GM19023 (cell line): ENCODE measurements around the gene NCAPH2.
A peak's percentile ranks its signal among the peaks of the same experiment; 100 is the strongest.
"Not testable (repeated sequence)": the region's sequence is repeated elsewhere in the genome, so short reads cannot be mapped to it uniquely, and the experiment has no call there.

Experiments used
- ATAC-seq: cut with Tn5 transposase; IDR thresholded peaks from one replicate; pipeline ENCODE4 v1.9.1; 2021; ENCODE audit warnings: mild to moderate bottlenecking, moderate library complexity; ENCODE audit not compliant: unreplicated experiment

Gene NCAPH2

GRCh38 chr22:50516891-50517290 lies 8.9 kb downstream of the NCAPH2 start:
- ATAC-seq, result no peak

- ATAC-seq, result no peak
Observed at GRCh38 chr22:50517495-50518260, 9.7 kb downstream of the NCAPH2 start.

- ATAC-seq, result no peak
Observed at GRCh38 chr22:50518606-50519005, 10.6 kb downstream of the NCAPH2 start.

GRCh38 chr22:50519151-50519550 lies 11.1 kb downstream of the NCAPH2 start:
- no peak for ATAC-seq

GRCh38 chr22:50520184-50520583 lies 12.2 kb downstream of the NCAPH2 start:
- not testable (repeated sequence) for ATAC-seq

- no peak for ATAC-seq
Observed at GRCh38 chr22:50520826-50521453, 12.9 kb downstream of the NCAPH2 start.

- ATAC-seq, result no peak
Observed at GRCh38 chr22:50521710-50522109, 13.7 kb downstream of the NCAPH2 start.

GRCh38 chr22:50522208-50522805 lies 14.3 kb downstream of the NCAPH2 start:
- no peak for ATAC-seq

GRCh38 chr22:50522806-50523438 lies 14.9 kb downstream of the NCAPH2 start:
- no peak for ATAC-seq

GRCh38 chr22:50523458-50523805 lies 15.4 kb downstream of the NCAPH2 start:
- ATAC-seq, result no peak

- no peak for ATAC-seq
Observed at GRCh38 chr22:50523806-50524675, 16.0 kb downstream of the NCAPH2 start.

- ATAC-seq, result no peak
Observed at GRCh38 chr22:50524676-50525103, 16.7 kb downstream of the NCAPH2 start.

- peak; percentile 36 for ATAC-seq
Observed at GRCh38 chr22:50525104-50525857, 17.3 kb downstream of the NCAPH2 start, which contains the start of gene SCO2. Gene SCO2 (minus strand): TSS chr22:50525598. CDS start chr22:50524411, 1,187 bp downstream.

GRCh38 chr22:50525858-50526107 lies 17.8 kb downstream of the NCAPH2 start:
- peak; percentile 15 for ATAC-seq

GRCh38 chr22:50526108-50526833 lies 18.2 kb downstream of the NCAPH2 start:
- peak; percentile 27 for ATAC-seq

- no peak for ATAC-seq
Observed at GRCh38 chr22:50526834-50527801, 19.1 kb downstream of the NCAPH2 start.

GRCh38 chr22:50527921-50528681 lies 20.1 kb downstream of the NCAPH2 start:
- ATAC-seq, result no peak
